ENCODE measurements around the gene SLFNL1.

The SLFNL1 gene

GRCh38 chr1:40974945-40975344 lies 46.6 kb downstream of the SLFNL1 start:
- no peaks in the 10 kb centered on the region for H3K27me3 ChIP-seq (ENCODE audit: control insufficient read depth in 3 of 3, insufficient read depth in 3 of 3, low read depth in 1 of 3, low read length in 3 of 3)
- H3K14ac ChIP-seq (ENCODE audit: low read length): no peak overlapping the region
- H2BK15ac ChIP-seq (ENCODE audit: low read length): no peak overlapping the region
- no peak overlapping the region for H2BK12ac ChIP-seq (ENCODE audit: low read length)
- H2AFZ ChIP-seq (ENCODE audit: low read length): no peak overlapping the region
- no peak overlapping the region for H2AK5ac ChIP-seq (ENCODE audit: low read depth, low read length)
- H3K4me3 ChIP-seq (ENCODE audit: low read length in 2 of 2): no peak overlapping the region
- no peak overlapping the region for H3K4me2 ChIP-seq (ENCODE audit: insufficient read depth, low read length, poor library complexity, severe bottlenecking)
- WGBS, 2 donors (ENCODE audit: extremely low coverage in 2 of 2, insufficient read length in 2 of 2, insufficient replicate concordance in 1 of 2): no CpG with 5 or more reads among the region's 9 CpGs
- no peak overlapping the region for H3K9ac ChIP-seq (ENCODE audit: low read depth, low read length, poor library complexity)
- H4K91ac ChIP-seq (ENCODE audit: low read depth, low read length, poor library complexity): no peak overlapping the region
- no peak overlapping the region for H2BK120ac ChIP-seq (ENCODE audit: low read depth, low read length)
- no peak overlapping the region for H3K4ac ChIP-seq (ENCODE audit: low read length)
- peaks cover 0 to 2% of the 10 kb centered on the region in 2 donors for H3K4me1 ChIP-seq (ENCODE audit: control insufficient read depth in 2 of 2, insufficient read depth in 1 of 2, low read depth in 1 of 2, low read length in 2 of 2)
- no peaks in the 10 kb centered on the region for H3K79me1 ChIP-seq (ENCODE audit: low read depth, low read length)
- H3K36me3 ChIP-seq (replicated peaks in 1 of 2; ENCODE audit: control insufficient read depth in 2 of 2, insufficient read depth in 2 of 2, low read length in 2 of 2): no peaks in the 10 kb centered on the region
- H4K8ac ChIP-seq (ENCODE audit: low read depth, low read length): no peak overlapping the region
- no peak overlapping the region for H3K18ac ChIP-seq (ENCODE audit: low read length)
- DNase-seq (ENCODE audit: low spot score): no peak
- no peaks in the 10 kb centered on the region for H3K9me3 ChIP-seq (replicated peaks in 1 of 2; ENCODE audit: control insufficient read depth in 2 of 2, insufficient read depth in 1 of 2, low read depth in 1 of 2, low read length in 2 of 2)
- H3K27ac ChIP-seq (replicated peaks; ENCODE audit: low read length): no peak overlapping the region
- no peak overlapping the region for H2BK5ac ChIP-seq (ENCODE audit: low read length)
- no peak overlapping the region for H3K23ac ChIP-seq (ENCODE audit: low read depth, low read length, poor library complexity)

GRCh38 chr1:40973912-40974311 lies 47.6 kb downstream of the SLFNL1 start:
- Histone ChIP-seq H3K79me1 (ENCODE audit: low read depth, low read length) (no peaks in the 10 kb centered on the region), H2AFZ (ENCODE audit: low read length) (no peak overlapping the region), H3K4ac (ENCODE audit: low read length) (no peak overlapping the region), H3K9me3 (replicated peaks in 1 of 2; ENCODE audit: control insufficient read depth in 2 of 2, insufficient read depth in 1 of 2, low read depth in 1 of 2, low read length in 2 of 2) (no peaks in the 10 kb centered on the region), H3K36me3 (replicated peaks in 1 of 2; ENCODE audit: control insufficient read depth in 2 of 2, insufficient read depth in 2 of 2, low read length in 2 of 2) (no peaks in the 10 kb centered on the region), H4K91ac (ENCODE audit: low read depth, low read length, poor library complexity) (no peak overlapping the region), H3K23ac (ENCODE audit: low read depth, low read length, poor library complexity) (no peak overlapping the region), H3K4me2 (ENCODE audit: insufficient read depth, low read length, poor library complexity, severe bottlenecking) (no peak overlapping the region), H4K8ac (ENCODE audit: low read depth, low read length) (no peak overlapping the region), H2BK12ac (ENCODE audit: low read length) (no peak overlapping the region), H2BK15ac (ENCODE audit: low read length) (no peak overlapping the region), H3K9ac (ENCODE audit: low read depth, low read length, poor library complexity) (no peak overlapping the region), H3K18ac (ENCODE audit: low read length) (no peak overlapping the region), H3K27ac (replicated peaks; ENCODE audit: low read length) (no peak overlapping the region), H2BK5ac (ENCODE audit: low read length) (no peak overlapping the region), H3K27me3 (ENCODE audit: control insufficient read depth in 3 of 3, insufficient read depth in 3 of 3, low read depth in 1 of 3, low read length in 3 of 3) (no peaks in the 10 kb centered on the region), H2AK5ac (ENCODE audit: low read depth, low read length) (no peak overlapping the region), H3K4me3 (ENCODE audit: low read length in 2 of 2) (no peak overlapping the region), H2BK120ac (ENCODE audit: low read depth, low read length) (no peak overlapping the region), H3K4me1 (ENCODE audit: control insufficient read depth in 2 of 2, insufficient read depth in 1 of 2, low read depth in 1 of 2, low read length in 2 of 2) (peaks cover 0 to 1% of the 10 kb centered on the region in 2 donors), H3K14ac (ENCODE audit: low read length) (no peak overlapping the region)
- WGBS, 2 donors (ENCODE audit: extremely low coverage in 2 of 2, insufficient read length in 2 of 2, insufficient replicate concordance in 1 of 2): no CpG with 5 or more reads among the region's 2 CpGs
- no peak for DNase-seq (ENCODE audit: low spot score)

- Histone ChIP-seq H2AK5ac (ENCODE audit: low read depth, low read length) (no peak overlapping the region), H2AFZ (ENCODE audit: low read length) (no peak overlapping the region), H2BK12ac (ENCODE audit: low read length) (no peak overlapping the region), H2BK5ac (ENCODE audit: low read length) (no peak overlapping the region), H3K14ac (ENCODE audit: low read length) (no peak overlapping the region), H3K4me1 (ENCODE audit: control insufficient read depth in 2 of 2, insufficient read depth in 1 of 2, low read depth in 1 of 2, low read length in 2 of 2) (no peaks in the 10 kb centered on the region), H2BK120ac (ENCODE audit: low read depth, low read length) (no peak overlapping the region), H3K9ac (ENCODE audit: low read depth, low read length, poor library complexity) (no peak overlapping the region), H3K79me1 (ENCODE audit: low read depth, low read length) (no peaks in the 10 kb centered on the region), H3K27me3 (ENCODE audit: control insufficient read depth in 3 of 3, insufficient read depth in 3 of 3, low read depth in 1 of 3, low read length in 3 of 3) (no peaks in the 10 kb centered on the region), H3K18ac (ENCODE audit: low read length) (no peak overlapping the region), H4K8ac (ENCODE audit: low read depth, low read length) (peak overlapping the region; percentile 17), H4K91ac (ENCODE audit: low read depth, low read length, poor library complexity) (no peak overlapping the region), H3K36me3 (replicated peaks in 1 of 2; ENCODE audit: control insufficient read depth in 2 of 2, insufficient read depth in 2 of 2, low read length in 2 of 2) (no peaks in the 10 kb centered on the region), H3K4ac (ENCODE audit: low read length) (no peak overlapping the region), H3K9me3 (replicated peaks in 1 of 2; ENCODE audit: control insufficient read depth in 2 of 2, insufficient read depth in 1 of 2, low read depth in 1 of 2, low read length in 2 of 2) (no peaks in the 10 kb centered on the region), H3K27ac (replicated peaks; ENCODE audit: low read length) (no peak overlapping the region), H2BK15ac (ENCODE audit: low read length) (no peak overlapping the region), H3K23ac (ENCODE audit: low read depth, low read length, poor library complexity) (no peak overlapping the region), H3K4me2 (ENCODE audit: insufficient read depth, low read length, poor library complexity, severe bottlenecking) (no peak overlapping the region), H3K4me3 (ENCODE audit: low read length in 2 of 2) (no peak overlapping the region)
- WGBS, 2 donors (ENCODE audit: extremely low coverage in 2 of 2, insufficient read length in 2 of 2, insufficient replicate concordance in 1 of 2): no CpG with 5 or more reads among the region's 1 CpG
- no peak for DNase-seq (ENCODE audit: low spot score)
Measured at GRCh38 chr1:40971966-40972365, 49.6 kb downstream of the SLFNL1 start.

- Histone ChIP-seq H3K23ac (ENCODE audit: low read depth, low read length, poor library complexity) (no peak overlapping the region), H4K8ac (ENCODE audit: low read depth, low read length) (no peak overlapping the region), H2BK15ac (ENCODE audit: low read length) (no peak overlapping the region), H2BK5ac (ENCODE audit: low read length) (no peak overlapping the region), H3K4me2 (ENCODE audit: insufficient read depth, low read length, poor library complexity, severe bottlenecking) (no peak overlapping the region), H3K4me1 (ENCODE audit: control insufficient read depth in 2 of 2, insufficient read depth in 1 of 2, low read depth in 1 of 2, low read length in 2 of 2) (no peaks in the 10 kb centered on the region), H2AK5ac (ENCODE audit: low read depth, low read length) (no peak overlapping the region), H3K79me1 (ENCODE audit: low read depth, low read length) (no peaks in the 10 kb centered on the region), H3K4ac (ENCODE audit: low read length) (no peak overlapping the region), H3K14ac (ENCODE audit: low read length) (no peak overlapping the region), H3K4me3 (ENCODE audit: low read length in 2 of 2) (no peak overlapping the region), H4K91ac (ENCODE audit: low read depth, low read length, poor library complexity) (no peak overlapping the region), H3K18ac (ENCODE audit: low read length) (no peak overlapping the region), H2AFZ (ENCODE audit: low read length) (no peak overlapping the region), H3K9me3 (replicated peaks in 1 of 2; ENCODE audit: control insufficient read depth in 2 of 2, insufficient read depth in 1 of 2, low read depth in 1 of 2, low read length in 2 of 2) (no peaks in the 10 kb centered on the region), H3K36me3 (replicated peaks in 1 of 2; ENCODE audit: control insufficient read depth in 2 of 2, insufficient read depth in 2 of 2, low read length in 2 of 2) (no peaks in the 10 kb centered on the region), H2BK12ac (ENCODE audit: low read length) (no peak overlapping the region), H3K27ac (replicated peaks; ENCODE audit: low read length) (no peak overlapping the region), H2BK120ac (ENCODE audit: low read depth, low read length) (no peak overlapping the region), H3K27me3 (ENCODE audit: control insufficient read depth in 3 of 3, insufficient read depth in 3 of 3, low read depth in 1 of 3, low read length in 3 of 3) (peaks cover 0 to 4% (median 0%) of the 10 kb centered on the region in 3 experiments), H3K9ac (ENCODE audit: low read depth, low read length, poor library complexity) (no peak overlapping the region)
- WGBS, 2 donors (ENCODE audit: extremely low coverage in 2 of 2, insufficient read length in 2 of 2, insufficient replicate concordance in 1 of 2): no CpG with 5 or more reads among the region's 6 CpGs
- no peak for DNase-seq (ENCODE audit: low spot score)
Measured at GRCh38 chr1:40969445-40969844, 52.1 kb downstream of the SLFNL1 start.

All from neuronal stem cell (in vitro differentiated cells).